Activated CD4-positive, alpha-beta T cell treated with anti-CD3 and anti-CD28 coated beads, Interleukin-2, Interleukin-6, amounts not matched to agents 100 ng/mL and 50 ng/mL, durations not matched to agents 16 hours and 8 hours (primary cell): ENCODE data around the gene EPHA4.
"Not testable (repeated sequence)": the region's sequence is repeated elsewhere in the genome, so short reads cannot be mapped to it uniquely, and the experiment has no call there.

Experiments used
- DNase-seq: peaks from one replicate; pipeline ENCODE4 v3.0.0-alpha.2; 2020

The EPHA4 gene

DNA sequence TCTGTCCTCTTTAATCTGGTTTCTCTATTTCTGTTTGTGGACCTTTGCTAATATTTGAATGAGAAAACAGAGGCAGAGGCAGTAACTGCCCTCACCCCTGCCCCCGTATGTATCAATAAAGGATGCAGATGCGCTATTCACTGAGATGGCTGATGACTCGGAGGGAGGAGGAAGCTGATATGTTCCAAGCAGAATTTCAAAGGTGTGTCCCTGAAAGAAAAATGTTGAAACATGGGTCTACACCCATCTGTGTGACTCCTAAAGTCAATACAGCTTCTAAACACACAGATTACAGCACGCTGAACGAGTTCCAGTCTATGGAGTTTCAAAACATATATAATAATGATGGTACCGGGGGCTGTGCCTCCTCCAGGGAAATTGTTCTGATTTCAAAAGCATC is 38.8 kb downstream of the EPHA4 start:
- no peak for DNase-seq

DNA sequence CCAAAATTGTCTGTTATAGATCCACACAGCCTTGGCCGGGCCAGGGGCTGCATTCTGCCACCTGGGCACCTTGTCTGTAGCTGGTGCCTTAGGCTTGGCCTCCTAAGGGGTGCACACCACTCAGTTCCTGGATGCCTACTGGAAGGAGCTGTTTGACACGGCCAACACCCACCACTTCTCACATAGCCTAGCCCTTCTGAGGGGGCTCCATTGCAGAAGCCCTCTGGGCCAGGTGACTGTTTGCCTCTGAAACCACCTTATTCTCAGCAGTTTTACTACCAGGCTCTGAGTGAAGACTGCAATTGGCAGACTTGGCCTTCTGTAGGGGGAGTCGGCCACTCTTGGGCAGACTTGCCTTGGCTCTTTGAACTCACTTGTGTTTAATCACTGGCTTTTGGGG is 39.5 kb downstream of the EPHA4 start:
- no peak for DNase-seq

DNA sequence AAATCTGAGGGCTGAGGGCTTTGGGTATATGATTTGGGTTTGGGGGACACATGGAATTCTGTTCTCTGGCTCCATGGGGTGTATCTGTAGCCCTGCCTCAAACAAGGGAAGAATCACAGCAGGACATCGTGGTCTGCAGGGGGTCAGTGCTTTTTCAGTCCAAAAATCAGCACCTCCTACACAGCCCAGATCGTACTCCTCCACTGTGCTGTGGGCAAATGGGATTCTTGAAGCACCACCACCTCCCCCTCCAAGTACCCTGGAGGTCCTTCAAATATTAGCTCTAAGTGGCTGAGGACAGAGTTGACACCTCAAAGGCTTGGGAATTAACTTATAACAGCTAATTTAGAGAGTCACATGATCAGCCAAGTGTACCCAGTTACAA is 41.5 kb downstream of the EPHA4 start:
- DNase-seq = no peak

DNA sequence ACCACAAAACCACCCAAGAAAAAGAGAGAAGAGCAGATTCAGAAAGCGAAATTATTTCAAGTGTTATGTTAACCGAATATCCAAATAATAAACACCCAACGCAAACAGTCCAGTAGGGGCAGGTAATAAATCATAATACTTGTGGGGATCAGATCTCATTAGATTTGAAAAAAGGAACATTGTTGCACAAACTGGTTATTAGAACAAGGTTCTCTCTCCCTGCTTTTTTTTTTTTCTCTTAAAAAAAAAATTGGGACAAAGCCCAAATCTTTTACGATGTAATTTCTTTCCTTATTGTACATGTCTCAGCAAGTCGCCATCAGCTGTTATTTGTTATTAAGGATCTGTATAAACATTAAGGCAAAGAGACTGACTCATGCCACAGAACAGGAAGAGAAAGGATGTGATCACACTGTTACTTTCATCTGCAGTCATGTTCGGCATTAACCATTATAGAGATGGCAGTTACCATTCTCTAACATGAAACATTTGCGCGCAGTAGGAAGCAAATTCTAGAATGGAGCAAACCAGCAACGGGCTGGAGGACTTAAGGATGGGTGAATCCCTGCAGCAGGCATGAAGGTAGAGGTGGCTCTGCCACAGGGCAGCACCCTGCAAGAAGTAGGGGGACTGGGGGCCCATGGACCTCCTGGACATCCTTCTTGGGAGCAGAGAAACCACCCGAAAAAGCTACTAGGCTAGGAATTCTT is 42.0 kb downstream of the EPHA4 start:
- DNase-seq = peak; percentile 36

DNA sequence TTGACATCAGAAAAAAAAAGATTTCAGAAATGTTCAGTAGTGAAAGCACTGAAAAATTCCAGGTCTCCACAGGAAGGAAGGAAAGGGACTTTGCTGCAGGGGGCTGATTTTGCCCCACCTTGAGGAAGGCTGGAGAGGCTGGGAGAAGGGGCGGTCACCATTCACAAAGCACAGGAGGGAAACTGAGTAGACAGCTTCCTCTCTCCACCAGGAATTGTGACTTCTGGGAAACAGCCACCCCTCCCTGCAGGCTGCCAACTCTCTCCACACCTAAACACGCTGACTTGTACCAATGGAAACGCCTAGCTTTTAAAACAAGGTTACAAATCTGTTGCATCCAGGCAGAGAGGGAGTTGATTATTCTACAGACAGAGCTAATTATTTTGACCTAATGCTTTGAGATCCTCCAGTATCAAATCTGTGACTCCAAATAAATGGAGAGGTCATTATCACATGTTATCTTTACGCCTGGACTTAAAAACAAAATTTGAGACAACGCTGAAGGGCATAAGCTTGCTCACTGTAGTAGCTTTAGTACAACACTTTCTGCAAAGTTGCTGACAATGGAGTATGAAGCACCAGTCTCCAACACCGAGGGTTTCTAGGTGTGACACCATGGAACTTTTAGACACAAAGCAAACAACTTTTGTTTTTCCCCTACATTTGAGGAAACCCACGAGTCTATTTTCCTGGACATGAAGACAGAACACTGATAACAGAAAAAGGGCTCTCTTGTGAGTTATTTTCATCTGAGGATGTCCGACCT is 42.7 kb downstream of the EPHA4 start:
- no peak for DNase-seq

DNA sequence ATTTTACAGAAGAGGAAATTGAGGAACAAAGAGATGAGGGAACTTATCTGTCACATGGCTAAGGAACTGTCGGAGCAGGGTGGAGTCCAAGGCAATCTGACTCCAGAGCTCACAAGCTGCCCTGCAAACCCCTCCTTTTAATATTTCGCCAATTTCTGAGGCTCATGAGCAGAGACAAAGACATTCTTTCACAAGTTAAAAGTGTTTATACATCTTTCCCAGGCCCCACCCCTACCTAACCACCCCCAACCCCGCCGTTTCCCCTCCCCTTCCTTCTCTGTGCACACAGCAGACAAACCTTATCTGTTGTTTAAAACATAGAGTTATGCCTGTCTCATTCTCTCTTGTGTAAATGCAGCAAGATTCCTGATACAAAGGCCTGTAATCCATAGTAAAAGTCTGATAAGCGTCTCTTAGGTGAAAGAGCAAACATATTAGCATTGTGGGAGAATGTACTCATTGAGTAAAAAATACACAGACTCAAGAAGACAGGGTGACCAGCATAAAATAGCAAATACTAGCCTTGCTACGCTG is 44.3 kb downstream of the EPHA4 start:
- no peak for DNase-seq

DNA sequence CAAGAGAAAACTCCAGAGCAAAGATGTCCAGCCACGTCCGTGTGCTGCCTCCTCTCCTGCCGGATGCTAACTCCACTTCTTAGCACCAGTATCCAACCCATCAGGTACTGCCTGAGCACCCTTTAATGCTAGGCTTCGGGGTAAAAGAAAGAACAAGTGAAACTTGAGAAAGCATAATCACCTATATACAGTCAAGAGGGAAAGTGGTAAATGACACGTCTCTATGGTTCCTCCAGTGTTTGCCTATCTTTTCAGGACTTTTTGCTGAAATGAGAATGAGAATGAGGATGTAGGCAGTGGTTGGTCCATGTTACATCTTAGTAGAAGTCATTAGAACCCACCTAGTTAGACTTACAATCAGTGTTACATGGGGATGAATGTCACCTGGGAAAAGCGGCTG is 47.9 kb downstream of the EPHA4 start:
- no peak for DNase-seq

DNA sequence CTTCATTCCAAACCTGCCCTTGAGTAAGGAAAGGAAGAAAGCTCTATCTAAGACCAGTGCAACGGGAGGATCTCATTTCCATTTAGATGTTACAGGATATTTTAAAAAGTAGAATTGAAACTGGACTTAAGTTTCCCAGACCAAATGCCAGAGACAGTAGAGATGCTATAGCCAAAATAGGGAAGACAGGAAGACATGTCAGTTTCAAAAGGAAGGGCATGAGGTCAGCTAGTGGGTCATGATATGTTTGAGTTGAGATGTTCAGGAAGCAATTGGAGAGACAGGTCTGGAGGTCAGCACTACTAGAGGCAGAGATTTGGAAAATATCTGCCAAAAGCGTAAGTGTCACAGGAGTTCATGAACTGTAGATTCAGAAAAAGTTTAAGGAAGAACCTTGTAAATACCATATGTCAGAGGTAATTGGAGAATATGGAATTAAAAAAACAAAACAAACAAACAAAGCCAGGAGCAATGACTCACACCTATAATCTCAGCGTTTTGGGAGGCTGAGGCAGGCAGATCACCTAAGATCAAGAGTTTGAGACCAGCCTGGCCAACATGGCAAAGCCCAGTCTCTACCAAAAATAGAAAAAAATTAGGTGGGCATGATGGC is 50.8 kb downstream of the EPHA4 start:
- no peak for DNase-seq

DNA sequence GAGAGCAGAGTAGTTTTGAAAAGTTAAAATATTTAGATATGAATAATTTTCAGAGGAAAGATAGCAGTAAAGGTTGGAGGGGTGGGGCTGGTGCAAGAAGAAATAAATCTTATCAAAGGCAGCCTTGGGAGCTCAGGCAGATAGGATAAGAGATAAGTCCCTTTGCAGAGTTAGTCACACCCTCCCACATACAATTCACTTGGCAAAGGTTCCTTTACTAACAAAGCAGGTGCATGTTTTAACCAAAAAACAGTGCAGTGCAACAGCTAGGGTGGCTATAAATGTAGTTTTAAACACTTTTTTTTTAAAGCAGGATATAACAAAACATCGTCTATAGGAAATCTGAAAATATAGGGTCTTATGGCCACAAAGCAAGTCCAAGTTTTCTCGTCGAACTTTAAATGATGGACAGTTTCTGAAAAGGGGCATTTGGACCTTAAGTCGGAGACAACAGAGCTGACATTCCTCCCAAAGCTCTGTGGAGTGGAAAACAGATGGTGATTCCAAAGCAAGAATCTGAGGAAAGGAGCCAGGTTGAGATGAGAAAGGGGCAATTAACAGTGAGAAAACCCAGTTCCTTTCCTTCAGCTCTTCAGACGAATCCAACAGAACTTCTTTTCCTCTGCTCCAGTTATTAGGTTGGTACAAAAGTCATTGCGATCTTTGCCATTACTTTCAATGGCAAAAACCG is 53.0 kb downstream of the EPHA4 start:
- no peak for DNase-seq

DNA sequence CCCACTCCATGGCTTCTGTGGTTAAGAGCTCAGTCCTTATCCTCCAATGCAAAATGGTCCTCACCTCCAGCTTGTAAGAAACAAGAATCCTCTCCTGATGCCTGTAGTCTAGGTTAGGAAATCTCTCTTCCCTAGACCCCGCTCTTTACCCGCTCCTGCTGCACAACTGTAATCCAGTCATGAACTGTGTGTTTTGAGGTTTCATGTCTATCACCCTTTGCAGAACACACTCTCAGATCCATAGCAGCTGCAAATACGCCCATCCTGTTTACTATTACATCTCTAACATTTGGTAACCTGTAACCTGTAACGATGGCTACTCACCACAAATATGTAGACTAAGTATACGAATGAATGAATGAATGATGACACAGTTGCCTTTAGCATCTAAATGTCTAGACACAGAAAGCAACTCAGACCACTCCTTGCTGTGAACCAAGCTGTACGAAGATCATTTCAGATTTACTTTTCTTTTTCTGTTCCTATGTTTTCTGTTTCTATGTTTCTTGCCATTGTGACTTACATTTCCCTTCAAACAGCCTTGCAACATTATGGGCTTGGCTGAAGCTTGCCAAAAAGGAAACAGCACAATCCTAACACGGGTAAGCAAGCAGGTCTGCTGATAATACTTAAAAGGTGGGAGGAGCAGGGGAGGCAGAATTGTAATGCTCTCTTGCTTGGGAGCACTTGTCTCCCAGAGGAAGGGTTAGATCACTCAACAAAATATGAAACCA is 53.7 kb downstream of the EPHA4 start:
- peak; percentile 72 for DNase-seq

DNA sequence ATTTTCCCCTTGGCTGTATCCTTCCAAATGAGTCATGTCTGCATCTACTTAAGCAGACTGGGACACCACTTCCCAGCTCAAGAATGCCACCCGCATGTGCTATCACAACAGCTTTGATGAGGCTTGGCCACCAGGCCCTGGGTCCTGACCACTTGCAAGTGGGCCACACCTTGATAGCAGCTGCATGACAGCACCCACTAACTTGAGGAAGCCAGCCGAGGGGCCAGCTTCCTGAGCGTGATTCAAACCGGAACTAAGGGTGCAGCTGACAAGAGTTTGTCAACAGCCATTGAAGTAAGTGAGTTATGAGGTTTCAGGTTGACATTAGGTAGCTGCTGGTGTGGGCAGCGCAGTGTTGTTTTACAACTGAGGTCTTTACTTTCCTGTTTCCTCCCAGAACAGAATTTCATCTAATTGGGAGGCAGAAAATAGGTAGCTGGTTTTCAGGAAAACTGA is 54.4 kb downstream of the EPHA4 start:
- DNase-seq = peak; percentile 90

DNA sequence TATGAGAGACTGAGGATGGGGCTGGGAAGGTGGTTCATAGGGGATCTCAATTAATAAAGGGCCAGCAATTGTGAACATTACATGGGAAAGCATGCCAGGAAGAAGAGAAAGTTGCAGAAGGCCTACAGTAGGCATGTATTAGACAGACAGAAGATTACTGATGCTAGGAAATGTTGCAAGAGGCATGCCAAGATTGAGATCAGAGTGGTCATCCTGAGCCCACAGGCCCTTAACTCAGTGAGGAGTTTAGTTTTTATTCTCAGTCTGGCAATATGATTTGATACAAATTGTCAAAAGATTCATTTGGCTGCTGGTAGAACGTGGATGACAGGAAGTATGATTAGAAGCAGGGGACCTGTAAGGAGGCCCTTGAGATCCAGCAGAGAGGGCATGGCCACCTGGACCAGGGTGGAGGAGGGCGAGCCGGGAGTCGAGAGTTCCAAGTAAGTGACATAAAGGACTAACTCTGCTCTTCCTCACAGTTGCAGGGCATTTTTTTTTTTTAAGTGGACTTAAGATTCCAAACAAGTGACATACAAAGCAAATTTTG is 54.9 kb downstream of the EPHA4 start:
- peak; percentile 11 for DNase-seq

DNA sequence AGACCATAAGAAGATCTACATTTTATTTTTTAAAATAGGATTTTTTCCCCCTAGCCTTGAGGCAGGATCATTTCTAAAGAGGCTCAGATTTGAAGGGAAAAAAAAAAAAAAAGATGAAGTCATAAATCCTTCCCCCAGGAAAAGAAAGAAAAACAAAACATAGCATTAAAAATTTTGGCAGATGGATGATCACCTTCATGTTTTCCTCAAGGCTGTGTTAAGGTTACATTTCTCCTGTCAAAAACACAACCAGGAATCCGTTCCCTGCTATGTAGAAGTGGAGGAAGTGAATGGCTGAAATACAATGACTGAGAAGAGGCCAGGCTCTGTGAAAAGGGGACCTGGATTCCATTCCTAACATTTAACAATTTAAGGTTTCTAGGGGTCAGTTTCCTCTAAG is 56.2 kb downstream of the EPHA4 start:
- DNase-seq = no peak

DNA sequence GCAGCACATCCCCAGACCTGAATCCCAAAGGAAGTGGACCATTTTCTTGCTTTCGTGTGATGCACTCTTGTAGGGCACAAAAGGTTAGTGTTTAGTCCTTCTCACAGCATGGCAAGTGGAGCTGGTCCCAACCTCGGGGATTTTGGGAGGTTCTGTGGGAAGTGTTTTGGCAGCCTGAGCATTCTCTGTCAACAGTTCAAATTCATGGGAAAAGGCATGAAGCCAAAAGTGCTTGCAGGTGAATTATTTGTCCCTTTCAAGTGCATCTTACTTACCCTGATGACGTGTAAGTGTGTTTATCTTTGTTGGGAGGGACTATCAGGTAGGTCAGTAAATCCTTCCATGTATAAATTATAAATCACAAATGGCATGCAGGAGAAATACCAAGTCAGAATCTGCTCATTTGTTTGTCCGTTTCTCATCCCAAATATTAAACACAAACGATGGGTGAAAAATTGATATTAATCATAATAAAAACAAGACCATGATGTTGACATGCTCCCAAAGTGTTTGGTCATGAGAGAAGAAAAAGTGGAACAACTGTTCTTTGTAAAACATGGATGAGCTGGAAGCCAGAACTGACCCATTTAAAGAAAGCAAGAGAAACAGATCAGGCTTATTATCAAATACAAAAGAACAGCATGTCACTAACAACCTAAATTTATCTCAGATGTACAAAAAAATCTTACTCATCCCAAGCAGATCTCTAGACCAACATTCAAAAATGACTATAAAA is 57.6 kb downstream of the EPHA4 start:
- DNase-seq = no peak

DNA sequence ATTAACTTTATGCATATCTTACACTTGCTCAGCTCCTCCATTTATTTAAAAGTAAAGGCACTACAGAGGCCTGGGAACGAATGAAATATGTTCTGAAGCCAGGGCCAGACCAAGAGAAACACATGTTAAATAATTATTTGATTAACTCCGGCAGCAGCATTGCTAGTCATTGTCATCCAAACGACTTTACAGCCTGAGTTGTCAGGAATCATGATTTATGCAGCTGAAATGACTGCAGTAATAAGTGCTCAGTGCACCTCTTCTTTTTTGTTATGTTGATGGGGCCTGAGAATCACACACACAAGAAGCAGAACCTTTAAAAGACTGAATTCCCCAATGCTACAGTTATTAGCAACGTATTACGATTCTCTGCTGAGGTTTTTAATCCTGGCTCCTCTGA is 58.9 kb downstream of the EPHA4 start:
- no peak for DNase-seq

DNA sequence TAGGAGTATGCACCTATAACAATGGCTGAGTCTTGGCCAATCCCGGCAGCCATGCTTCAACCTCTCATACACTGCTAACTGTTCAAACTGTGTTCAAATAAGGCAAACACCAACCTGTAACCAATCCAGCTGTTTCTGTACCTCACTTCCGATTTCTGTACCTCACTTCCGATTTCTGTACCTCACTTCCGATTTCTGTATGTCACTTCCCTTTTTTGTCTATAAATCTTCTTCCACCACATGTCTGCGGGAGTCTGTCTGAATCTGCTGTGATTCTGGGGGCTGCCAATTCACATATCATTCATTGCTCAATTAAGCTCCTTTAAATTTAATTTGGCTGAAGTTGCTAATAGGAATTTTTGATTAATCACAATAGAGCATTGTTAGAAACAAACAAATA is 60.8 kb downstream of the EPHA4 start:
- DNase-seq = not testable (repeated sequence)

DNA sequence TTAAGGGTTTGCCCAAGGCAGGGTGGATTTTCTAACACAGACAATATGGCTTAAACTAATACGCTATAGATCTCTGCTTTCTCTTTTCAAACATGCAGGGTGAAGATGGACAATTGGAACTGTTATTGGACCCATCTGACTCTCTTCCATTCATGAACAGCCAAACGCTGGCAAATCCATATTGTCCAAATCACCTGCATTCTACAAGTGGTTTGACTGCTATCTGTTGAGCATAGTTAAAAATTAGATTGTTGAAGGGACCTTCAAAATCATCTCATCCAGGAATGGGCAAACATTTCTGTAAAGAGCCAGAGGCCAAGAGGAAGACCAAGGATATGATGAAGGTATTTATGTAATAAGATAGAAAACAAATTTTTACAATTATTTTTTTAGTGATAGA is 65.6 kb downstream of the EPHA4 start:
- DNase-seq = no peak

DNA sequence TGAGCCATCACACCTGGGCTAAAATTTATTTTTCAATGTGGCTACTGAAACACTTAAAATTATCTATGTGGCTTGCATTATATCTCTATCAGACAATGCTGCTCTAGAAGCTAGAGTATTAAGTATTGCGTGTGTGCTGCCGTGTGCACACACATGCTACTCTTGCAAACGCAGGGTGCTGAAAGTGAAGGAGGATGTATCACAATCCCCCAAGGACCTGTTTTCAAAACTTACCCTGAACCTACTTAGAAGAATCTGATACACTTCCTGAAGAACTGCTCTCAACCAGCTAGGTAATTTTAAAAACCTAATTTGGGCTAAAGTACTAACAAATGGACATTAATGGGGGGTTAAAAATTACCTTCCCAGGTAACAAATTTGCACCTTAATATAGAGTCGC is 66.5 kb downstream of the EPHA4 start:
- no peak for DNase-seq

DNA sequence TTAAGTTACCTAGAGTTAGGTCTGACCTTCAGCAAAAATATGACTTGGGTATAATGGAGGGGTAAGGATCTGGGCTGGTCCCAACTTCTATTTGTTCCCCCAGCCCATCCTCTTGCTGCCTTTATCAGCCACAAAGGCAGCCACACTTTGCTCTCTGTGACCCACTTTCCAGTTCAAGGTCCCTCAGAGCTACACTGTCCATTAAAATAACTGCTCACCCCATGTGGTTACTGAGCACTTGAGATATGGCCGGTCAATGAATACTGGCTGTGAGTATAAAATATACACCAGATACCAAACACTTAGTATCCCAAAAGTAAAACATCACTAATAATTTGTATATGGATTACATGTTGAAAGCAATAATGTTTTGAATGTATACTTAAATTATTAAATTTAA is 67.2 kb downstream of the EPHA4 start:
- DNase-seq = no peak

DNA sequence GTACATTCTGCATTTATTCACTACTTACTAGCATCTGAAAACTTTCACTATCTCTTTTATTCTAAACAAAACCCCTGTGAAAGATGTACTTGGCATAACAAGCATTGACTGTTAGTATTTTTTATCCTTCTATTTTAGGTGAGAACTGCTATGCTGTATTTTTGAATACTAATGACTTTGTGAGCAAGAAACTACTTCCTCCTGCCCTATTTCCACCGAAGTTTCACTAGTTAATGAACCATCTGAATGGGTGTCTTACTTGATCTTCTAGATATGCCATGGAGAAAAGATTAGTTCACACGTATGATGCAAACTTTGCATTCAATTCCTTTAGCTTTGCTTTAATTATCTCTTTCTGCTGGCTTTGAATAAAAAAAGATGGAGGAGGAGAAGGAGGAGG is 68.1 kb downstream of the EPHA4 start:
- no peak for DNase-seq

DNA sequence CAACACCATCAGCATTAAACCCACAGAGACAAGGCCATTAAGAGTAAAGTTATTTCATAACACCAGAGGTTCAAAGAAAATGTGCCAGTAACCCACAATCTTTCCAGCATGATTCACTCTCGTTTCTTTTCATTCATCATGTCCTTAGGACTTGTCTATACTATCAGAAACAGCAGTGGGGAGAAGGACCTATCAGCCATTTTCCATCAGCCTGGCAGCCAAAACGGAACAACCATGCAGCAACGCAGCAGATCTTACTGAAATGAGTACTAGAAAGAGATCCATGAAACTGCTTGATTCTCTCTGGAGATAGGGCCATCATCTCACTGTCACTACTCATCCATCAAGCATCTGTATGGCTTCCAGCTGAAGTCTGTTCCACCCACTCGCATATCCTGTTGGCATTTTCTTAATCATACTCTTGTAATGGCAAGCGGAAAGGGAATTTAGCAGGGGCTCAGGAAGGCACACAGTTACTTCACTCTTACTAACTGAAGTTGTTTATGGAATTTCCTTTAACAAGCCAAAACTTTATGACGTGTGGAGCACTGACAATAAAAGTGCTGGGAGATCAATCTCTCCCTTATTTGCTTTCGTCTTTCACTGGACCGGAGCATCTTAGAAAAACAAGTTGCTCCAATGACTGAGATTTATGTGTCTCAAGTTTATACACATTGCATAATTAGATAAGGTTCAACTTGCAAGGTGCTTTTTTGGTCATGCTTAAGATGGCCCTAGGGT is 69.7 kb downstream of the EPHA4 start:
- no peak for DNase-seq
